IMR-90 (cell line): ENCODE measurements around the gene S100A4. TPM values are rescaled to one million over a fixed set of nuclear protein-coding genes. Genes with fewer than 3 reads are reported as not detected.

Experiments used
- ATAC-seq: fragments of 200-7000 bp; cut with Tn5 transposase; 2 replicates; pipeline ENCODE4 v1.9.1; 2020; ENCODE audit warnings: low read depth, mild to moderate bottlenecking, moderate library complexity
- BruUV-seq: library from RNA; stranded (reverse); fragments of 400-500 nt; replicated peaks from 2 replicates; lab custom pipeline; 2021; lab: Mats Ljungman, UMichigan
- CTCF ChIA-PET: fragments of 300-600 bp; formaldehyde crosslinking; extraction: SDS; loops from one replicate; lab custom pipeline; 2021; ENCODE audit warnings: antibody characterized with exemption; lab: Yijun Ruan, JAX
- POLR2A ChIA-PET: fragments of 300-600 bp; sonication (Branson Sonifier 250); formaldehyde crosslinking; loops from one replicate; lab custom pipeline; 2022; ENCODE audit warnings: antibody characterized with exemption; ENCODE audit not compliant: unreplicated experiment; lab: Charles Lee
- DNase-seq: peaks from one replicate; pipeline ENCODE4 v3.0.0; 2013
- H2AFZ ChIP-seq: replicated peaks from 2 replicates; pipeline ENCODE3; 2013; ENCODE audit warnings: low read length, mild to moderate bottlenecking; ENCODE audit not compliant: poor library complexity
- H2AK5ac ChIP-seq: 2 replicates; pipeline ENCODE4 v1.6.1; 2013; ENCODE audit warnings: low read depth, low read length, inconsistent platforms
- H2AK9ac ChIP-seq: replicated peaks from 2 replicates; pipeline ENCODE3; 2013; ENCODE audit warnings: mild to moderate bottlenecking, low read depth, low read length, moderate library complexity; ENCODE audit not compliant: poor library complexity
- H2BK120ac ChIP-seq: 2 replicates; pipeline ENCODE4 v1.6.1; 2013; ENCODE audit warnings: low read depth, low read length, inconsistent platforms
- H2BK15ac ChIP-seq: 3 replicates; pipeline ENCODE4 v1.6.1; 2013; ENCODE audit warnings: low read depth, low read length, inconsistent platforms
- H2BK20ac ChIP-seq: 2 replicates; pipeline ENCODE4 v1.6.1; 2013; ENCODE audit warnings: low read depth, mild to moderate bottlenecking, inconsistent platforms, low read length, moderate library complexity
- H2BK5ac ChIP-seq: 2 replicates; pipeline ENCODE4 v1.6.1; 2013; ENCODE audit warnings: mild to moderate bottlenecking, low read depth, low read length, inconsistent platforms; ENCODE audit not compliant: poor library complexity, severe bottlenecking
- H3K14ac ChIP-seq: replicated peaks from 2 replicates; pipeline ENCODE4 v1.6.1; 2013; ENCODE audit warnings: low read depth, low read length, inconsistent platforms
- H3K18ac ChIP-seq: 2 replicates; pipeline ENCODE4 v1.6.1; 2013; ENCODE audit warnings: low read depth, low read length, control low read depth
- H3K23ac ChIP-seq: 2 replicates; pipeline ENCODE4 v1.6.1; 2013; ENCODE audit warnings: low read depth, low read length, inconsistent platforms
- H3K27ac ChIP-seq: 2 replicates; pipeline ENCODE4 v1.5.1; 2013; ENCODE audit warnings: mild to moderate bottlenecking, control low read depth, low read length; ENCODE audit not compliant: insufficient read depth
- H3K27me3 ChIP-seq: 2 replicates; pipeline ENCODE4 v1.6.1; 2013; ENCODE audit warnings: low read length; ENCODE audit not compliant: control insufficient read depth, insufficient read depth
- H3K36me3 ChIP-seq: 2 replicates; pipeline ENCODE4 v1.6.1; 2013; ENCODE audit warnings: low read length, mixed read lengths; ENCODE audit not compliant: control insufficient read depth, insufficient read depth
- H3K4ac ChIP-seq: 2 replicates; pipeline ENCODE4 v1.6.1; 2013; ENCODE audit warnings: low read depth, low read length, inconsistent platforms
- H3K4me1 ChIP-seq: 2 replicates; pipeline ENCODE4 v1.6.1; 2013; ENCODE audit warnings: low read length, mixed read lengths; ENCODE audit not compliant: control insufficient read depth, insufficient read depth
- H3K4me2 ChIP-seq: 2 replicates; pipeline ENCODE4 v1.6.1; 2013; ENCODE audit warnings: low read depth, mild to moderate bottlenecking, control low read depth, low read length, moderate library complexity
- H3K4me3 ChIP-seq: 2 replicates; pipeline ENCODE4 v1.5.1; 2013; ENCODE audit warnings: low read depth, mild to moderate bottlenecking, control low read depth, low read length, moderate library complexity; ENCODE audit not compliant: insufficient read depth
- H3K56ac ChIP-seq: 2 replicates; pipeline ENCODE4 v1.6.1; 2013; ENCODE audit warnings: low read length, inconsistent platforms; ENCODE audit not compliant: insufficient read depth; ENCODE audit errors: extremely low read depth
- H3K79me1 ChIP-seq, 2 experiments: 2 replicates each; pipeline ENCODE4 v1.6.1; 2013; ENCODE audit warnings: low read length in 2 of 2, inconsistent platforms in 1 of 2, low read depth in 1 of 2
- H3K9ac ChIP-seq: 2 replicates; pipeline ENCODE4 v1.6.1; 2013; ENCODE audit warnings: low read depth, low read length, control low read depth
- H3K9me1 ChIP-seq: 2 replicates; pipeline ENCODE4 v1.6.1; 2013; ENCODE audit warnings: low read length, inconsistent platforms; ENCODE audit not compliant: insufficient read depth
- H3K9me3 ChIP-seq: 2 replicates; pipeline ENCODE4 v1.6.1; 2013; ENCODE audit warnings: low read length; ENCODE audit not compliant: control insufficient read depth, insufficient read depth
- H4K20me1 ChIP-seq: 2 replicates; pipeline ENCODE4 v1.6.1; 2013; ENCODE audit warnings: low read length, inconsistent platforms; ENCODE audit not compliant: insufficient read depth
- H4K5ac ChIP-seq: 2 replicates; pipeline ENCODE4 v1.6.1; 2013; ENCODE audit warnings: mild to moderate bottlenecking, low read depth, low read length, control low read depth
- H4K8ac ChIP-seq, 2 experiments: 2 replicates each; pipeline ENCODE4 v1.6.1; 2013; ENCODE audit warnings: low read depth in 2 of 2, low read length in 2 of 2, control low read depth in 1 of 2, inconsistent platforms in 1 of 2
- H4K91ac ChIP-seq: 2 replicates; pipeline ENCODE4 v1.6.1; 2013; ENCODE audit warnings: low read depth, low read length, inconsistent platforms; ENCODE audit not compliant: insufficient read depth
- CHD1 ChIP-seq: IDR thresholded peaks from 2 replicates; pipeline ENCODE4 v1.6.1; 2012; ENCODE audit warnings: low read depth, low read length, improper control_type of control experiment
- MAZ ChIP-seq: IDR thresholded peaks from 2 replicates; pipeline ENCODE4 v1.6.1; 2012; ENCODE audit warnings: low read depth, mild to moderate bottlenecking, low read length, improper control_type of control experiment, moderate library complexity, borderline replicate concordance
- MXI1 ChIP-seq: IDR thresholded peaks from 2 replicates; pipeline ENCODE4 v1.6.1; 2012; ENCODE audit warnings: low read depth, mild to moderate bottlenecking, low read length, moderate library complexity, borderline replicate concordance
- NFE2L2 ChIP-seq: fragments of 150-350 bp; IDR thresholded peaks from 2 replicates; pipeline ENCODE4 v1.6.1; 2016; ENCODE audit warnings: low read depth, mild to moderate bottlenecking, low read length
- RAD21 ChIP-seq: IDR thresholded peaks from 2 replicates; pipeline ENCODE4 v1.6.1; 2012; ENCODE audit warnings: low read length, improper control_type of control experiment
- RCOR1 ChIP-seq: IDR thresholded peaks from 2 replicates; pipeline ENCODE4 v1.6.1; 2012; ENCODE audit warnings: mild to moderate bottlenecking, low read length, improper control_type of control experiment; ENCODE audit not compliant: insufficient replicate concordance
- RFX5 ChIP-seq: IDR thresholded peaks from 2 replicates; pipeline ENCODE4 v1.8.0; 2012; ENCODE audit warnings: low read depth, mild to moderate bottlenecking, low read length, moderate library complexity
- USF2 ChIP-seq: fragments of 150-350 bp; IDR thresholded peaks from 2 replicates; pipeline ENCODE4 v1.6.1; 2017; ENCODE audit warnings: mild to moderate bottlenecking, antibody characterized with exemption, low read length, low read depth
- WGBS, 2 experiments: methylation state at CpG; one replicate each; pipeline versions ENCODE4 v1.1.5 to v1.1.7; 2013; ENCODE audit warnings: missing lambda C conversion rate in 2 of 2; ENCODE audit not compliant: insufficient read length in 1 of 2; ENCODE audit errors: extremely low coverage in 2 of 2; 5-methylcytosine and 5-hydroxymethylcytosine counted together
- dilution Hi-C: fragments of 300-500 bp; cut with HindIII; formaldehyde crosslinking; loops from one replicate; pipeline ENCODE4 v1.14.3; 2018; ENCODE audit warnings: low sequenced_read_pairs; ENCODE audit not compliant: unreplicated experiment
- in situ Hi-C: fragments of 300-500 bp; cut with MboI; formaldehyde crosslinking; loops from 3 replicates; pipeline ENCODE4 v1.14.3; 2019; ENCODE audit warnings: low sequenced_read_pairs, inconsistent platforms, mixed read lengths
- intact Hi-C: fragments of 100-400 bp; cut with micrococcal nuclease; formaldehyde crosslinking; loops from 2 replicates; pipeline ENCODE4 v1.10.0; 2022
- polyA plus RNA-seq, 3 experiments: library from polyadenylated mRNA; depleted of rRNA; stranded (reverse); fragments of >200 nt; gene quantifications; 2 replicates each; pipeline ENCODE4 v1.2.3, GENCODE V29; 2012; ENCODE audit warnings: low replicate concordance in 1 of 3
- total RNA-seq: library from RNA; depleted of rRNA; stranded (reverse); fragments of >200 nt; gene quantifications from 2 replicates; pipeline ENCODE4 v1.2.3, GENCODE V29; 2012
- TF ChIP-seq, protein P1 (sequence below): fragments of 150-350 bp; IDR thresholded peaks from 2 replicates; pipeline ENCODE4 v1.6.1; 2016; ENCODE audit warnings: low read depth, mild to moderate bottlenecking, low read length, moderate library complexity, borderline replicate concordance
- TF ChIP-seq, protein P2 (sequence below): conservative IDR thresholded peaks from 2 replicates; pipeline ENCODE4 v1.5.1; 2012; ENCODE audit warnings: mild to moderate bottlenecking, low read depth, low read length, improper control_type of control experiment

S100A4 gene
- total and polyA plus RNA-seq, 2 of the 4 experiments (the other 2 are of a cell fraction), result 5.6 to 16.6 TPM

GRCh38 chr1:153503766-153504165 is 41.8 kb downstream of the S100A4 start:
- dilution Hi-C loops (no loop called here), in situ Hi-C loops (no loop called here), intact Hi-C loops (loop anchor here (10.0 kb wide), 1 partner anchor 481 kb away; the partner anchor contains the start of gene RAB13)
- no peak overlapping the region for H4K91ac ChIP-seq
- H3K79me1 ChIP-seq, result peaks cover 0 to 4% of the 10 kb centered on the region in 2 experiments; a peak in 1 of 4 replicates
- no CpG with 5 or more reads among the region's 3 CpGs for WGBS, 2 experiments
- no peak overlapping the region for H3K23ac ChIP-seq
- no peak overlapping the region for H2BK20ac ChIP-seq
- H3K9ac ChIP-seq, result no peak overlapping the region
- no TSS peak for BruUV-seq
- H3K56ac ChIP-seq, result no peak overlapping the region
- no peak overlapping the region for H2BK120ac ChIP-seq
- H3K4me2 ChIP-seq, result no peak overlapping the region
- no peak overlapping the region for H4K5ac ChIP-seq
- no peak overlapping the region for H3K18ac ChIP-seq
- peaks cover 23% of the 10 kb centered on the region for H3K4me1 ChIP-seq
- no peaks in the 10 kb centered on the region for H3K9me3 ChIP-seq
- H3K4me3 ChIP-seq, result no peak overlapping the region
- no peak overlapping the region for H3K27ac ChIP-seq
- H2BK5ac ChIP-seq, result no peak overlapping the region
- H2AK5ac ChIP-seq, result no peak overlapping the region
- peaks cover 12% of the 10 kb centered on the region for H3K9me1 ChIP-seq
- H3K36me3 ChIP-seq, result no peaks in the 10 kb centered on the region
- ChIA-PET POLR2A (no interaction called here), CTCF (no interaction called here)
- ATAC-seq (no peak), DNase-seq (no peak)
- H3K27me3 ChIP-seq, result peaks cover 10% of the 10 kb centered on the region
- TF ChIP-seq, protein P1, sequence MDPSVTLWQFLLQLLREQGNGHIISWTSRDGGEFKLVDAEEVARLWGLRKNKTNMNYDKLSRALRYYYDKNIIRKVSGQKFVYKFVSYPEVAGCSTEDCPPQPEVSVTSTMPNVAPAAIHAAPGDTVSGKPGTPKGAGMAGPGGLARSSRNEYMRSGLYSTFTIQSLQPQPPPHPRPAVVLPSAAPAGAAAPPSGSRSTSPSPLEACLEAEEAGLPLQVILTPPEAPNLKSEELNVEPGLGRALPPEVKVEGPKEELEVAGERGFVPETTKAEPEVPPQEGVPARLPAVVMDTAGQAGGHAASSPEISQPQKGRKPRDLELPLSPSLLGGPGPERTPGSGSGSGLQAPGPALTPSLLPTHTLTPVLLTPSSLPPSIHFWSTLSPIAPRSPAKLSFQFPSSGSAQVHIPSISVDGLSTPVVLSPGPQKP, result no peak
- TF ChIP-seq RFX5 (no peak), RCOR1 (no peak), MAZ (no peak), RAD21 (no peak), USF2 (no peak), CHD1 (no peak), NFE2L2 (no peak), MXI1 (no peak)
- TF ChIP-seq, protein P2, sequence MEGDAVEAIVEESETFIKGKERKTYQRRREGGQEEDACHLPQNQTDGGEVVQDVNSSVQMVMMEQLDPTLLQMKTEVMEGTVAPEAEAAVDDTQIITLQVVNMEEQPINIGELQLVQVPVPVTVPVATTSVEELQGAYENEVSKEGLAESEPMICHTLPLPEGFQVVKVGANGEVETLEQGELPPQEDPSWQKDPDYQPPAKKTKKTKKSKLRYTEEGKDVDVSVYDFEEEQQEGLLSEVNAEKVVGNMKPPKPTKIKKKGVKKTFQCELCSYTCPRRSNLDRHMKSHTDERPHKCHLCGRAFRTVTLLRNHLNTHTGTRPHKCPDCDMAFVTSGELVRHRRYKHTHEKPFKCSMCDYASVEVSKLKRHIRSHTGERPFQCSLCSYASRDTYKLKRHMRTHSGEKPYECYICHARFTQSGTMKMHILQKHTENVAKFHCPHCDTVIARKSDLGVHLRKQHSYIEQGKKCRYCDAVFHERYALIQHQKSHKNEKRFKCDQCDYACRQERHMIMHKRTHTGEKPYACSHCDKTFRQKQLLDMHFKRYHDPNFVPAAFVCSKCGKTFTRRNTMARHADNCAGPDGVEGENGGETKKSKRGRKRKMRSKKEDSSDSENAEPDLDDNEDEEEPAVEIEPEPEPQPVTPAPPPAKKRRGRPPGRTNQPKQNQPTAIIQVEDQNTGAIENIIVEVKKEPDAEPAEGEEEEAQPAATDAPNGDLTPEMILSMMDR, result no peak
- H3K4ac ChIP-seq, result no peak overlapping the region
- no peak overlapping the region for H3K14ac ChIP-seq
- H2AFZ ChIP-seq, result no peak overlapping the region
- H4K8ac ChIP-seq, result no peak overlapping the region
- H4K20me1 ChIP-seq, result no peaks in the 10 kb centered on the region
- no peak overlapping the region for H2BK15ac ChIP-seq
- H2AK9ac ChIP-seq, result no peak overlapping the region
